Inflammatory macrophage treated with lipopolysaccharide for 1 hour (primary cell): ENCODE results near the gene SYNGR1.
"Not testable (repeated sequence)": the region's sequence is repeated elsewhere in the genome, so short reads cannot be mapped to it uniquely, and the experiment has no call there.

Experiments used
- DNase-seq, 2 donors: peaks; one replicate each; pipeline ENCODE4 v3.0.0-alpha.2; 2020 to 2022

SYNGR1 gene

DNA sequence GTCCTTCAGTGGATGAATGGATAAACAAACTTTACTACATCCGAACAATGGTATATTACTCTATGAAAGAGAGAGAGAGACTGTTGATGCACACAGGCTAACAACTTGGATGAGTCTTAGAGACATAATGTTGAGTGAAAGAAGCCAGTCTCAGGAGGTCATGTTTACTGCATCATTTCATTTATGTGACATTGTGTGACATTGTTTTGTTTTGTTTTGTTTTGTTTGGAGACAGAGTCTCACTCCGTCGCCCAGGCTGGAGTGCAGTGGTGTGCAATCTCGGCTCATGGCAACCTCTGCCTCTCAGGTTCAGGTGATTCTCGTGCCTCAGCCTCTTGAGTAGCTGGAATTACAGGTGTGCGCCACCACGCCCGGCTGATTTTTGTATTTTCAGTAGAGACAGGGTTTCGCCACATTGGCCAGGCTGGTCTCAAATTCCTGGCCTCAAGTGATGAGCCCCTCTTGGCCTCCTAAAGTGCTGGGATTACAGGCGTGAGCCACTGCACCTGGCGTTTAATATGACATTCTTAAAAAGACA lies 62.1 kb downstream of the SYNGR1 start:
- DNase-seq, result not testable (repeated sequence)

DNA sequence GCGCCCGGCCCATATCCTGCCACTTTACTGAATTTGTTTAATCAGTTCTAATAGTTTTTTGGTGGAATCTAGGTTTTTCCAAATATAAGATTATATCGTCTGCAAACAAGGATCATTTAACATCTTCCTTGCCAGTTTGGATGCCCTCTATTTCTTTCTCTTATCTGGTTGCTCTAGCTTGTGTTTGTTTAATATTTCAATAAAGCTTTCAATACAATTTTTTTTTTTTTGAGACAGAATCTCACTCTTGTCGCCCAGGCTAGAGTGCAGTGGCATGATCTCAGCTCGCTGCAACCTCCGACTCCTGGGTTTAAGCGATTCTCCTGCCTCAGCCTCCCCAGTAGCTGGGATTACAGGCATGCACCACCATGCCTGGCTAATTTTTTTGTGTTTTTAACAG lies 63.4 kb downstream of the SYNGR1 start:
- DNase-seq, result not testable (repeated sequence)

DNA sequence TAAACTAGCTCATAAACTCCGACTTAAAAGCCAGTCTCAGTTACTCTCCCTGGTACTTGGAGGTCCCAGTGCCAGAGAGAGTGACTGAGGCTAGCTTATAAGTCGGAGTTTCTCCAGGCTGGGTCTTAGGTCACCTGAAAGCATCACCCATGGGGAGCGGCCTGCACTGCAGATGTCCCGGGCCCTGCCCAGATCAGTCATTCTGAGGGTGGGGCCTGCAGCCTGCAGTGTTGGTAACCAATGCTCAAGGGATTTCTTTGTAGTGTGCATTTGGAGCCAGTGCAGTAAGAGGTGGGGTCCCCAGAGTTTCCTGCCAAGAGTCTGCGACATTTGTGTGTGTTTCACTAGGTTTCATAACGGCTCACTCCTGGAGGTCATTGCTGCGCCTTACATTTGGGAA lies 64.6 kb downstream of the SYNGR1 start:
- no peak for DNase-seq

DNA sequence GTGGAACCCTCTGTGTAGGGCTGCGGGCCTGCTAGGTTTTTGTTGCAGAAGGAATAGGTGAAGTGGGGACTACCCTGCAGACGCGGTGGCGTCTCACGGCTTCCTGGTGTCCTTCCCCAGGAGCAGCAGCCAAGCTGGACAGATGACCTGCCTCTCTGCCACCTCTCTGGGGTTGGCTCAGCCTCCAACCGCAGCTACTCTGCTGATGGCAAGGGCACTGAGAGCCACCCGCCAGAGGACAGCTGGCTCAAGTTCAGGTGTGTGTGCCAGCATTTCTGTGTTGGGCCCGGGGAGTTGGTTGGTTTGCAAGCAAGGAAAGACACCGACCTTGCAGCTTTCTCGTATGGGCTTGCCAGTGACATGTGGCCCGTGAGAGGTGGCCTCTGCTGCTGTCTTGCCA lies 65.1 kb downstream of the SYNGR1 start:
- no peak for DNase-seq

- DNase-seq, result no peak
These were observed 65.7 kb downstream of the SYNGR1 start for GRCh38 chr22:39415506-39415905.

- no peak for DNase-seq
These were observed 66.5 kb downstream of the SYNGR1 start for GRCh38 chr22:39416319-39416718.

DNA sequence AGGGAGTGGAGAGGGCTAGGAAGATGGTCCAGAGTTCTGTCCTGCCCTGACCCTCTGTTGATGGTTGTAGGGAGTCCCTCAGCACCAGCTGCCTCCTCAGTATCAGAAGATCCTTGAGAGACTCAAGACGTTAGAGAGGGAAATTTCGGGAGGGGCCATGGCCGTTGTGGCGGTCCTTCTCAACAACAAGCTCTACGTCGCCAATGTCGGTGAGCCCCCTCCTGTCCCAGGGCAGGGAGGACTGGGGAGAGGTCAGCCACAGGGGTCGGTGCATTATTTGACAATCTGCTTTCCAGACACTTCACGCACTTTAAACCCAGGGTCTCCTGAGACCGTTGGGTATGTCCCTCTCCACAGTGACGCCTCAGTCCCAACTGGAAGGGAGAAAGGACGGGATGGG lies 67.8 kb downstream of the SYNGR1 start:
- no peak for DNase-seq

DNA sequence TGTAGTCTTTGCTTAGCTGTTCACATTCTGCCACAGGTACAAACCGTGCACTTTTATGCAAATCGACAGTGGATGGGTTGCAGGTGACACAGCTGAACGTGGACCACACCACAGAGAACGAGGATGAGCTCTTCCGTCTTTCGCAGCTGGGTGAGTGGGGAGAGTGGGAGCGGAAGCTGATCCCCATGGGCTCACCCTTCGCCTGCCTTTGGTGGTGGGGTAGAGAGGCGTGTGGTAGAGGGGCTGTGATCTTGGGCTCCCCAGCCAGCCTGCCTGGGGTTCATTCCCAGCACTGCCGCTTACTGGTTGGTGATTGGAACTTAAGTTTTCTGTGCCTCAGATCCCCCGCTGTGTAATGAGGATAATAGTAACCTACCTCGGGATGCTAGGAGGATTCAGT lies 68.9 kb downstream of the SYNGR1 start:
- DNase-seq, result no peak

DNA sequence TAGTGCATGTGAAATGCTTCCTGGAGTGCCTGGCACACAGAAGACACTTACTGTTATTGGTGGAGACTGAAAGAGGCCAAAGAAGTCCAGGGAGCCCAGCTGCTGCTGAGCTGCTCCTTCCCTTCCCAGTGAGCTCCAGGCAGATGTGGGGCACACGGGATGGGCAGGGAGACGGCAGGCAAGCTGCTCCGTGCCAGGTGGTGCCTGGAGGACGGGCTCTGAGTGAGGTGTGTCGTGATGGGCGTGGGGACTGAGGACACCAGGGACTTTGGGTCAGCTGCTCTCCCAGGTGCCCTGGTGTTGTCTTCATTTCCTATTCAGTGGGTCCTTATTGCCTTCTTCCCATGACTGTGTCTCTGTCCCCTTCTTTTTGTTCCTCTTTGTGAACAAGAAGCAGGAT lies 69.3 kb downstream of the SYNGR1 start:
- DNase-seq, result no peak

DNA sequence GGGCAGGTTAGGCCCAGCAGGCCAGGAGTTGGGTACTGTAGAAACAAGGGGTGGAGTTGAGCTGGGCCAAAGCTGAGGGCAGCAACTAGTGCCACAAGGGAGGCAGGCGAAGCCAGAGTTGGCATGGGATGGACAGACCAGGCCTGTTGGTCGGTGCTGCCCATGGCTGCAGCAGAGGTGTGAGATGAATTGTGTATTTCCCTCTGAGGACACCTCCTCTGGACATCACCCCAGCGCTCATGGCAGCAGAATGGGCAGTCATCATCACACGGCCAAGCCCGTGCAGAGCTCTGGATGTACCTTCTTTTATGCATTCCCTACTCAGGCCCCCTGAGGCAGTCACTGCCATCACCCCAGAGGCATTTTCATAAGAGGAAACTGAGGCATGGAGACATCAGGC lies 70.1 kb downstream of the SYNGR1 start:
- DNase-seq, result no peak

- no peak for DNase-seq
These were observed 71.9 kb downstream of the SYNGR1 start for GRCh38 chr22:39421691-39422090.

- no peak for DNase-seq
These were observed 72.3 kb downstream of the SYNGR1 start for GRCh38 chr22:39422101-39422500.

- no peak for DNase-seq
These were observed 72.9 kb downstream of the SYNGR1 start for GRCh38 chr22:39422721-39423120.

- DNase-seq, result no peak
These were observed 74.2 kb downstream of the SYNGR1 start for GRCh38 chr22:39423976-39424375.

- DNase-seq, result no peak
These were observed 76.7 kb downstream of the SYNGR1 start for GRCh38 chr22:39426380-39427043.

GRCh38 chr22:39427751-39428596 lies 78.2 kb downstream of the SYNGR1 start:
- no peak for DNase-seq

DNA sequence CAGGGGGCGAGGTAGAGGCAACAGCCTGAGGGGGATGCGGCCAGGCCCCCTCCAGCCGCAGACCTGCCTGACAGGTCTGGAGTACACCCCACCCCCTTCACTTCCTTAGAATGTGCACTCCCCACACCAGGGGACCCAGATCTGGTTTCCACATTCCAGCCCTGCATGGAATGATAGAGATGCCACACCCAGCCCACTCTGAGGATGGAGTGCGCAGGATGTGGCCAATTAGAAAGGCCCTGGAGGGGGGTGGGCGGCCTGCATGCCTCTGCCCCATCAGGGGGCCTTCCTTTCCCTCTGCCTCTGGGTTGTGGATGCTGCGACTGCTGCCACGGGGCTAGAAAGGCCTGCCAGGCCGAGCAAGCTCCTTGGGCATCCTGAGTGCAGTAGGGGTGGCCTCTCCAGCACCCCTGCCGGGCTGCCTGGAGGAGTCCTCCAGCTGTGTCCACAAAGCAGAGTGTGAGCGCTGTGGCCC lies 78.8 kb downstream of the SYNGR1 start:
- no peak for DNase-seq

- no peak for DNase-seq
These were observed 79.4 kb downstream of the SYNGR1 start for GRCh38 chr22:39429186-39429585.

DNA sequence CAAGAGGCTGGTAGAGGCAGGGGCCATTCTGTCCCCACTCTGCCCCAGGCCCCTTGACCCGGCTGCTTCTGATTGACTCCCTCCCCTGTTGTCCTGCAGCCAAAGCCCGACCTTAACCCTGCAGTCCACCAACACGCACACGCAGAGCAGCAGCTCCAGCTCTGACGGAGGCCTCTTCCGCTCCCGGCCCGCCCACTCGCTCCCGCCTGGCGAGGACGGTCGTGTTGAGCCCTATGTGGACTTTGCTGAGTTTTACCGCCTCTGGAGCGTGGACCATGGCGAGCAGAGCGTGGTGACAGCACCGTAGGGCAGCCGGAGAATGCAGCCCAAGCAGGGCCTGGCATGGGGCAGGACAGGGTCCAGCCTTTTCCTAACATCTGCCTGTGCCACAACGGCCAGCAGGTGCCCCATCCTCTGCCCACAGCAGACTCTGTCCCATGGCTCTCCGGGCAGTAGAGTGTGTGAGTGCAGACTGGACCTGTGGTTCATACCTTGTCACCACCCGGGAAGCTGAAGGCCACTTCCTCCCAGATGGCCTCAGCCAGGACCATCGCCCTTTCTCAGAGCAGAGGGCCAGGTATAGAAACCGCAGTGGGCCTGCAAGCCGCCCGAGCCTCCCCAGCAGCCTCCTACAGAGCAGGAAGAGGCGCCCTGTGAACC lies 80.3 kb downstream of the SYNGR1 start:
- DNase-seq, result no peak

- DNase-seq, result no peak
These were observed 80.9 kb downstream of the SYNGR1 start for GRCh38 chr22:39430576-39431150.

- no peak for DNase-seq
These were observed 81.5 kb downstream of the SYNGR1 start for GRCh38 chr22:39431216-39431801.

DNA sequence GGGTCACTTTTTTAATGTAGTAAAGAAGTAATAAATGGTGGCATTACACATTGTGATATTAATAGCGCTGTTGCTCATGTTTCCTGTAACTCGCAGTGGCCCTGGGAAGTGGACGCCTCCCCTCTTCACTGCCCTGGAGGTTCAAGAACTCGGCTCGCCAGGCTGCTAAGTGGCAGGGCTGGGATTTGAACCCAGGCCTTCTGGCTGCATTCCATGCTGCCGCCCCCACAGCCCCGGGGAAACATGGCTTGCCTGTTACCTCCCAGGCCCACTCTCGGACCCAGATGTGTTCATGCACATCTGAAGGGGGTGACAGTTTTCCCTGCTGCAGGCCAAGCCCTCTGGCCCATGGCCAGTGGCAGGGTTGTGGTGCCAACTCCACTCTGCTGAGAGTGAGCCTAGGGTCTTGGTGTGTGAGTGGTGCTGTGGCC lies 82.0 kb downstream of the SYNGR1 start:
- peak in 1 of 2 donors; percentile 17 for DNase-seq

DNA sequence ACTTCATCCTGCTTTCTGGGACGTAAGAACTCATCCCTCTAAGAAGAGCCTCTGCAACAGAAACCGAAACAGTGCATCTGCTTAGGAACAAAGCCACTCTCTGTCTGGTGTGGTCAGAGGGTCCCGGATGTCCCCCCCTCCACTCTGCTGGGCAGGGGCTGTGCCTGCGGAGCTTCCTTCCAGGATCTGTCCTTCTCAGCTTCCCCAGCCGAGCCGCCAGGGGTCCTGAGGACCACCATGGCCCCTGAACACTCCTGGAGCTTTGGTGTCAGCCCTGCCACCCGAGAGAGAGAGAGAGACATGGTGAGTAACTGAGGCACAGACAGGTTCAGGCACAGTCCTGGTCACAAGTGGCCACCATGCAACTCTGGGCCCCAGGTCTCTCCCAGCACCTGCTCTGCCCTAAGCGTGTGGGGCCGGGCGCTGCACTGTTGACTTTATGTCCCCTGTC lies 82.6 kb downstream of the SYNGR1 start:
- no peak for DNase-seq
